ENCODE data around the gene BST1.

BST1 gene

DNA sequence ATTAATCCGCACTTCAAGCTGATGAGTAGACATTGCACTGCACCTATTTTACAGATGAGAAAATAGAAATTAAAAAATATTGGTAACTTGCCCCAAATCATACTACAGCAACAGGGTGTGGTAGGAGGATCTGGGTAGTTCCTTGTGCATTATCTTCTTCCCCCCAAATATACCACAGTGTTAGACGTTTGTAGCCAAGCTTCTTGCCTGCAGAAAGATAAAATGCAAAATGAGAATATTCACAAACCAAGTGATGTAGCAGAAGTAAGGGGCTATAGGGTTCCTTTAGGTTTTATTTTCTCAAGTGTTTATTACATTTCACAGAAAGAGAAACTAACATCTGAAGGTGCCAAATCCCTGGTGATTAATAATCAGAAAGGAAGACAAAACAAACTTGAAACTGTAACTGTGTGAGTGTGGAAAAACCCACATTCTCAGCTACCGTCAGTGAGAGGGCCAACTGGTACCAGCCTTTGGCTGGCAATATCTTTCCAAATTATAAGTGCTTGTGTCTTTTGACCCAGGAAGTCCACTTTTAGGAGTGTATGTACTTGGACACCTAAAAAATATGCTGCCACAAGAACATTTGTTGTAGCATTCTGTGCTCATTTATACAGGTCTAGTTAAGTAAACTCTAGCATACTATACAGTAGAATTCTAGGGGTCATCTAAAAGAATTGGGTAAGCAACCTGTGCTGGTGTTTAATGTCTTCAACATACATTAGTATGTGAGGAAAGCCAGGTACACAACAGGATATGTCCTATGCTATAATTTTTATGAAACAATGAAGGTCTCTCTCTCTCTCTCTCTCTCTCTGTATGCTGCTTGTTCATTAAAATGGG, 68.6 kb downstream of the BST1 start:
- Histone ChIP-seq H2AK5ac (ENCODE audit: low read length) (no peak overlapping the region), H3K36me3 (ENCODE audit: control insufficient read depth, insufficient read depth, low read length) (no peaks in the 10 kb centered on the region), H3K23ac (ENCODE audit: low read length) (no peak overlapping the region), H3K9ac (ENCODE audit: low read length) (no peak overlapping the region), H3K27ac (ENCODE audit: low read depth, low read length) (no peak overlapping the region), H2BK5ac (ENCODE audit: low read length) (no peak overlapping the region), H3K79me2 (ENCODE audit: control insufficient read depth, insufficient read depth, low read length) (no peaks in the 10 kb centered on the region), H4K8ac (ENCODE audit: low read depth, low read length) (no peak overlapping the region), H2BK120ac (ENCODE audit: low read depth, low read length) (no peak overlapping the region), H3K4me2 (ENCODE audit: low read length) (no peak overlapping the region), H3K4me3 (ENCODE audit: low read length) (no peak overlapping the region), H3K27me3 (ENCODE audit: insufficient read depth, low read length, poor library complexity) (no peaks in the 10 kb centered on the region), H3K79me1 (ENCODE audit: low read length) (no peaks in the 10 kb centered on the region), H3K18ac (ENCODE audit: low read length) (no peak overlapping the region), H4K5ac (ENCODE audit: low read length) (no peak overlapping the region), H3K4ac (ENCODE audit: low read depth, low read length) (no peak overlapping the region), H3K4me1 (ENCODE audit: control insufficient read depth, low read depth, low read length) (no peaks in the 10 kb centered on the region), H3K56ac (ENCODE audit: low read length) (no peak overlapping the region), H2BK15ac (replicated peaks; ENCODE audit: low read depth) (no peak overlapping the region)
- WGBS (ENCODE audit: extremely low coverage, insufficient coverage, low lambda C conversion rate), result no CpG with 5 or more reads among the region's 3 CpGs
- no peak for DNase-seq

DNA sequence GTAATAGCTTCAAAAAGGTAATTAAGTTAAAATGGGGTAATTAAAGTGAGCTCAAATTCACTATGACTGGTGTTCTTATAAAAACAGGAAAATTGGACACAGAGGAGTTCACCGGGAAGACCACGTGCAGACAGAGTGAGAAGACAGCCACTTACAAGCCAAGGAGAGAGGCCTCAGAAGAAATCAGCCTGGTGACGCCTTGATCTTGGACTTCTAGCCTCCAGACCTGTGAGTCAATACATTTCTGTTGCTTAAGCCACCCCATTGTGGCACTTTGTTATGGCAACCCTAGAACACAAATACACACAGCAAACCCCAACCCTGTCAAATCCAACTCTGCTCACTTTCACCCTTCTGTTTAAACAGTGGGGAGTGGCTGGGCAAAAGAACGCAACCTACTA, 71.2 kb downstream of the BST1 start:
- H3K79me2 ChIP-seq (ENCODE audit: control insufficient read depth, insufficient read depth, low read length), result no peaks in the 10 kb centered on the region
- no peak overlapping the region for H3K4me3 ChIP-seq (ENCODE audit: low read length)

DNA sequence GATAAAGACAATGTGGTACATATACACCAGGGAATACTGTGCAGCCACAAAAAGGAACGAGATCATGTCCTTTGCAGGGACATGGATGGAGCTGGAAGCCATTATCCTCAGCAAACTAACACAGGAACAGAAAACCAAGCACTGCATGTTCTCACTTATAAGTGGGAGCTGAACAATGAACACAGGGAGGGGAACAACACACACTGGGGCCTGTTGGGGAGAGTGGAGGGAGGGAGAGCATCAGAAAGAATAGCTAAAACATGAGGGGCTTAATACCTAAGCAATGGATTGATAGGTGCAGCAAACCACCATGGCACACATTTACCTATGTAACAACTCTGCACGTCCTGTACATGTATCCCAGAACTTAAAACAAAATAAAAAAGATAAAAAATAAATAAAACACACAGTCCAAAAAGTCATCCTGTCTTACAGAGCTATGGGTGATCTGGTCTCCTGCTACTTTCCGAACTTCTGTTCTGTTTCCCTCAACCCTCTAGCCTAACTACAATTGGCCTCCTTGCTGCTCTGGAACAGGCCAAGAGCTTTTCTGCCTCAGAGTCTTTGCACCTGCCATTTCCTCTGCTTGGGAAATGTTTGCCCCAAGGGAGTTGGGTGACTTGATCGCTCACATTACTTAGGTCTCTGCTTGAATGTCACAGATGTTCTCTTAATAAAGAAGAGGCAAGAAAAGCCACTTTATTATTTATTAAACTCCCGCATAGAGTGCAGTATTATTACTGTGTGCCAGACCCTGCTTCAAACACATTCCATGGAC, 74.2 kb downstream of the BST1 start:
- H4K5ac ChIP-seq (ENCODE audit: low read length), result no peak overlapping the region
- no peaks in the 10 kb centered on the region for H3K79me2 ChIP-seq (ENCODE audit: control insufficient read depth, insufficient read depth, low read length)
- H3K4me1 ChIP-seq (ENCODE audit: control insufficient read depth, low read depth, low read length), result no peaks in the 10 kb centered on the region
- peaks cover 20% of the 10 kb centered on the region for H3K27me3 ChIP-seq (ENCODE audit: insufficient read depth, low read length, poor library complexity)
- WGBS (ENCODE audit: extremely low coverage, insufficient coverage, low lambda C conversion rate), result no CpG with 5 or more reads among the region's 5 CpGs
- H2AK5ac ChIP-seq (ENCODE audit: low read length), result no peak overlapping the region
- H3K27ac ChIP-seq (ENCODE audit: low read depth, low read length), result no peak overlapping the region
- no peak overlapping the region for H3K4ac ChIP-seq (ENCODE audit: low read depth, low read length)
- no peak overlapping the region for H3K4me3 ChIP-seq (ENCODE audit: low read length)
- no peak overlapping the region for H2BK120ac ChIP-seq (ENCODE audit: low read depth, low read length)
- H3K36me3 ChIP-seq (ENCODE audit: control insufficient read depth, insufficient read depth, low read length), result no peaks in the 10 kb centered on the region
- no peak overlapping the region for H3K4me2 ChIP-seq (ENCODE audit: low read length)
- H2BK15ac ChIP-seq (replicated peaks; ENCODE audit: low read depth), result no peak overlapping the region
- H3K79me1 ChIP-seq (ENCODE audit: low read length), result no peaks in the 10 kb centered on the region
- H3K18ac ChIP-seq (ENCODE audit: low read length), result no peak overlapping the region
- H2BK5ac ChIP-seq (ENCODE audit: low read length), result no peak overlapping the region
- no peak for DNase-seq
- H3K23ac ChIP-seq (ENCODE audit: low read length), result no peak overlapping the region
- H3K9ac ChIP-seq (ENCODE audit: low read length), result no peak overlapping the region
- no peak overlapping the region for H3K56ac ChIP-seq (ENCODE audit: low read length)
- H4K8ac ChIP-seq (ENCODE audit: low read depth, low read length), result no peak overlapping the region

More for the DNA sequence above, 71.2 kb downstream of the BST1 start:
- H3K79me1 ChIP-seq (ENCODE audit: low read length), result no peaks in the 10 kb centered on the region
- no peak overlapping the region for H2BK120ac ChIP-seq (ENCODE audit: low read depth, low read length)
- H3K4ac ChIP-seq (ENCODE audit: low read depth, low read length), result no peak overlapping the region
- no peak overlapping the region for H3K23ac ChIP-seq (ENCODE audit: low read length)
- H3K27ac ChIP-seq (ENCODE audit: low read depth, low read length), result no peak overlapping the region
- H2BK5ac ChIP-seq (ENCODE audit: low read length), result no peak overlapping the region
- H4K5ac ChIP-seq (ENCODE audit: low read length), result no peak overlapping the region
- no peak overlapping the region for H2AK5ac ChIP-seq (ENCODE audit: low read length)
- no peak overlapping the region for H4K8ac ChIP-seq (ENCODE audit: low read depth, low read length)
- no peaks in the 10 kb centered on the region for H3K36me3 ChIP-seq (ENCODE audit: control insufficient read depth, insufficient read depth, low read length)
- no peaks in the 10 kb centered on the region for H3K4me1 ChIP-seq (ENCODE audit: control insufficient read depth, low read depth, low read length)
- no peak overlapping the region for H2BK15ac ChIP-seq (replicated peaks; ENCODE audit: low read depth)
- DNase-seq, result peak; percentile 15
- no peak overlapping the region for H3K18ac ChIP-seq (ENCODE audit: low read length)
- no CpG with 5 or more reads among the region's 4 CpGs for WGBS (ENCODE audit: extremely low coverage, insufficient coverage, low lambda C conversion rate)
- H3K27me3 ChIP-seq (ENCODE audit: insufficient read depth, low read length, poor library complexity), result peaks cover 16% of the 10 kb centered on the region
- no peak overlapping the region for H3K9ac ChIP-seq (ENCODE audit: low read length)
- H3K4me2 ChIP-seq (ENCODE audit: low read length), result no peak overlapping the region
- H3K56ac ChIP-seq (ENCODE audit: low read length), result no peak overlapping the region

DNA sequence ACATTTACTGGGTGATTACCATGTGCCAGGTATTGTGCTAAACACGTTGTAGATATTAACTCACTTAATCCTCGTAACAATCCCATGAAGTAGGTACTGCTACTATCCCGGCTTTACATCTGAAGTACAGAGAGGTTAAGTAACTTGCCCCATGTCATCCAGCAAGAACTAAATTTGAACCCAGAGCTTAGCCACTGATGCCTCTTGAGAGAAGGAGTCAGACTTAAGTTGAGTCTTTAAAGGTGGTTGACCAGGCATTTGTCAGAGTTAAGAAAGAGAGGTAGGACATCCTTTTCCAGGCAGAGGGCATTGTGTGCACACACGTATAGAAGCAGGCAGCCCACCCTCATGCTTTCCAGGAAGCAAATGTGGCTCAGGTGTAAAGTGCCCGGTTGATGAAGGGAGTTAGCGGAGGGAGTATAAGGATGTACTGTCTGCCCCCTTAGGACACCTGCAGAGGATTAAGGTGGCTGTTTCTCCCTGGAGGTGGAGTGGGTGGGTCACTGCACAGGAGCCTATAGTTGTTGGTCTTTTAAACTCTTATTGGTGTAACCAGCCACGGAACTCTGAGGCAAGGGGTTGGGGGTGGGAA, 74.9 kb downstream of the BST1 start:
- H3K27ac ChIP-seq (ENCODE audit: low read depth, low read length), result no peak overlapping the region
- no peak overlapping the region for H2BK15ac ChIP-seq (replicated peaks; ENCODE audit: low read depth)
- H3K27me3 ChIP-seq (ENCODE audit: insufficient read depth, low read length, poor library complexity), result peaks cover 20% of the 10 kb centered on the region
- no peak overlapping the region for H2BK120ac ChIP-seq (ENCODE audit: low read depth, low read length)
- no peak overlapping the region for H3K4ac ChIP-seq (ENCODE audit: low read depth, low read length)
- no peak overlapping the region for H4K5ac ChIP-seq (ENCODE audit: low read length)
- no CpG with 5 or more reads among the region's 7 CpGs for WGBS (ENCODE audit: extremely low coverage, insufficient coverage, low lambda C conversion rate)
- no peak overlapping the region for H3K18ac ChIP-seq (ENCODE audit: low read length)
- H3K79me2 ChIP-seq (ENCODE audit: control insufficient read depth, insufficient read depth, low read length), result no peaks in the 10 kb centered on the region
- H3K23ac ChIP-seq (ENCODE audit: low read length), result peak overlapping the region; percentile 53
- no peaks in the 10 kb centered on the region for H3K4me1 ChIP-seq (ENCODE audit: control insufficient read depth, low read depth, low read length)
- H2BK5ac ChIP-seq (ENCODE audit: low read length), result no peak overlapping the region
- no peak overlapping the region for H4K8ac ChIP-seq (ENCODE audit: low read depth, low read length)
- no peak overlapping the region for H3K9ac ChIP-seq (ENCODE audit: low read length)
- H2AK5ac ChIP-seq (ENCODE audit: low read length), result no peak overlapping the region
- no peaks in the 10 kb centered on the region for H3K79me1 ChIP-seq (ENCODE audit: low read length)
- no peak for DNase-seq
- no peak overlapping the region for H3K4me2 ChIP-seq (ENCODE audit: low read length)
- no peak overlapping the region for H3K4me3 ChIP-seq (ENCODE audit: low read length)
- no peak overlapping the region for H3K56ac ChIP-seq (ENCODE audit: low read length)
- no peaks in the 10 kb centered on the region for H3K36me3 ChIP-seq (ENCODE audit: control insufficient read depth, insufficient read depth, low read length)

- no peak within 1 kb of the TSS for H2BK120ac ChIP-seq (ENCODE audit: low read depth, low read length)
- peaks cover 20% of the 10 kb centered on the region for H3K27me3 ChIP-seq (ENCODE audit: insufficient read depth, low read length, poor library complexity)
- DNase-seq, result peak; percentile 22
- peak within 1 kb of the TSS; percentile 58 for H3K56ac ChIP-seq (ENCODE audit: low read length)
- WGBS (ENCODE audit: extremely low coverage, insufficient coverage, low lambda C conversion rate), result no CpG with 5 or more reads among the region's 76 CpGs
- H3K23ac ChIP-seq (ENCODE audit: low read length), result peak within 1 kb of the TSS; percentile 53
- H3K79me1 ChIP-seq (ENCODE audit: low read length), result no peaks in the 10 kb centered on the region
- no peaks in the 10 kb centered on the region for H3K36me3 ChIP-seq (ENCODE audit: control insufficient read depth, insufficient read depth, low read length)
- H3K9ac ChIP-seq (ENCODE audit: low read length), result peak within 1 kb of the TSS; percentile 4
- H3K27ac ChIP-seq (ENCODE audit: low read depth, low read length), result no peak within 1 kb of the TSS
- H2AK5ac ChIP-seq (ENCODE audit: low read length), result no peak within 1 kb of the TSS
- H2BK15ac ChIP-seq (replicated peaks; ENCODE audit: low read depth), result no peak within 1 kb of the TSS
- H2BK5ac ChIP-seq (ENCODE audit: low read length), result no peak within 1 kb of the TSS
- H4K5ac ChIP-seq (ENCODE audit: low read length), result no peak within 1 kb of the TSS
- no peak within 1 kb of the TSS for H4K8ac ChIP-seq (ENCODE audit: low read depth, low read length)
- H3K4me1 ChIP-seq (ENCODE audit: control insufficient read depth, low read depth, low read length), result no peaks in the 10 kb centered on the region
- H3K4ac ChIP-seq (ENCODE audit: low read depth, low read length), result no peak within 1 kb of the TSS
- H3K79me2 ChIP-seq (ENCODE audit: control insufficient read depth, insufficient read depth, low read length), result no peaks in the 10 kb centered on the region
- peak within 1 kb of the TSS; percentile 84 for H3K4me2 ChIP-seq (ENCODE audit: low read length)
- peak within 1 kb of the TSS; percentile 19 for H3K4me3 ChIP-seq (ENCODE audit: low read length)
- H3K18ac ChIP-seq (ENCODE audit: low read length), result no peak within 1 kb of the TSS
These were observed 75.7 kb downstream of the BST1 start, which contains the start of gene CD38 for GRCh38 chr4:15778289-15779241. CD38 (plus strand) TSS chr4:15778328; CDS start chr4:15778415, 87 bp downstream.

All from mesendoderm (in vitro differentiated cells).